Upper lobe of right lung (tissue), 1 donor: Measurements from ENCODE around the gene FPR2. TPM values are rescaled to one million over a fixed set of nuclear protein-coding genes. Genes with fewer than 3 reads are reported as not detected.

Source experiments
- ATAC-seq: fragments of 200-7000 bp; cut with Tn5 transposase; one replicate; pipeline ENCODE4 v1.9.1; 2020; ENCODE audit warnings: mild to moderate bottlenecking, moderate library complexity
- DNase-seq: peaks from one replicate; pipeline ENCODE4 v3.0.0-alpha.2; 2020
- H3K27ac ChIP-seq: fragments of 200-600 bp; one replicate; pipeline ENCODE4 v1.8.0; 2022
- H3K27me3 ChIP-seq: fragments of 200-600 bp; one replicate; pipeline ENCODE4 v1.8.0; 2022; ENCODE audit warnings: mild to moderate bottlenecking
- H3K36me3 ChIP-seq: fragments of 200-600 bp; one replicate; pipeline ENCODE4 v1.8.0; 2022
- H3K4me1 ChIP-seq: fragments of 200-600 bp; one replicate; pipeline ENCODE4 v1.8.0; 2022
- H3K4me3 ChIP-seq: fragments of 200-600 bp; one replicate; pipeline ENCODE4 v1.8.0; 2022; ENCODE audit warnings: mild to moderate bottlenecking
- H3K9me3 ChIP-seq: fragments of 200-600 bp; one replicate; pipeline ENCODE4 v1.8.0; 2022
- intact Hi-C: fragments of 100-400 bp; cut with DNase I; formaldehyde crosslinking; loops from one replicate; pipeline ENCODE4 v1.11.0; 2022
- total RNA-seq: library from RNA; stranded (reverse); fragmentation: NEBNext Ultra II Directional; extraction: Animal tissue kit (Norgen Biotek cat#: 25700); gene quantifications from one replicate; pipeline ENCODE4 v1.2.1, GENCODE V29; 2021
- TF ChIP-seq, protein P1 (sequence below): fragments of 200-600 bp; IDR thresholded peaks from one replicate; pipeline ENCODE4 v1.8.0; 2022; ENCODE audit warnings: antibody characterized with exemption
- donor health status: DM: no; HTN: yes; CAD: no; lungs with severe emphysema.

Gene FPR2
- total RNA-seq, 1 donor from 2014 or later, result 12.5 TPM

DNA sequence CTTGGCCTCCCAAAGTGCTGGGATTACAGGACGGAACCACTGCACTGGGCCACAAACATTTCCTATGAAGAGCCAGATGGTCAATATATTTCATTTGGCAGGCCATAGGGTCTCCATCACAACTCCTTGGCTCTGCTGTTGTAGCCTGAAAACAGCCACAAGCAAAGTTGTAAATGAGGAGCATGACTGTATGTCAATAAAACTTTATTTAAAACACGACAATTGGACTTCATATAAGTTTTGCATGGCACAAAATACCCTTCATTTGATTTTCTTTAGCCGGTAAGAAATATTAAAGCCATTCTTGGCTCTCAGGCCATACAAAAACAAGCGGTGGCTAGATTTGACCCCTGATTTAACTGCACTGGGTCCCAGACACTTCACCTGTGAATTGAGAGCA is 6.2 kb upstream of the FPR2 start:
- ATAC-seq, result no peak
- TF ChIP-seq, protein P1, sequence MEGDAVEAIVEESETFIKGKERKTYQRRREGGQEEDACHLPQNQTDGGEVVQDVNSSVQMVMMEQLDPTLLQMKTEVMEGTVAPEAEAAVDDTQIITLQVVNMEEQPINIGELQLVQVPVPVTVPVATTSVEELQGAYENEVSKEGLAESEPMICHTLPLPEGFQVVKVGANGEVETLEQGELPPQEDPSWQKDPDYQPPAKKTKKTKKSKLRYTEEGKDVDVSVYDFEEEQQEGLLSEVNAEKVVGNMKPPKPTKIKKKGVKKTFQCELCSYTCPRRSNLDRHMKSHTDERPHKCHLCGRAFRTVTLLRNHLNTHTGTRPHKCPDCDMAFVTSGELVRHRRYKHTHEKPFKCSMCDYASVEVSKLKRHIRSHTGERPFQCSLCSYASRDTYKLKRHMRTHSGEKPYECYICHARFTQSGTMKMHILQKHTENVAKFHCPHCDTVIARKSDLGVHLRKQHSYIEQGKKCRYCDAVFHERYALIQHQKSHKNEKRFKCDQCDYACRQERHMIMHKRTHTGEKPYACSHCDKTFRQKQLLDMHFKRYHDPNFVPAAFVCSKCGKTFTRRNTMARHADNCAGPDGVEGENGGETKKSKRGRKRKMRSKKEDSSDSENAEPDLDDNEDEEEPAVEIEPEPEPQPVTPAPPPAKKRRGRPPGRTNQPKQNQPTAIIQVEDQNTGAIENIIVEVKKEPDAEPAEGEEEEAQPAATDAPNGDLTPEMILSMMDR, result no peak
- no peak for DNase-seq
- Histone ChIP-seq H3K27ac (peak overlapping the region; percentile 45), H3K36me3 (no peaks in the 10 kb centered on the region), H3K4me3 (no peak overlapping the region), H3K27me3 (no peaks in the 10 kb centered on the region), H3K4me1 (no peaks in the 10 kb centered on the region), H3K9me3 (no peaks in the 10 kb centered on the region)
- intact Hi-C loops, result no loop called here

GRCh38 chr19:51755571-51755970 is 5.4 kb upstream of the FPR2 start:
- Histone ChIP-seq H3K36me3 (no peaks in the 10 kb centered on the region), H3K4me1 (no peaks in the 10 kb centered on the region), H3K27me3 (no peaks in the 10 kb centered on the region), H3K27ac (no peak overlapping the region), H3K9me3 (no peaks in the 10 kb centered on the region), H3K4me3 (no peak overlapping the region)
- ATAC-seq (no peak), DNase-seq (no peak)
- intact Hi-C loops, result no loop called here
- TF ChIP-seq, protein P1, result no peak

DNA sequence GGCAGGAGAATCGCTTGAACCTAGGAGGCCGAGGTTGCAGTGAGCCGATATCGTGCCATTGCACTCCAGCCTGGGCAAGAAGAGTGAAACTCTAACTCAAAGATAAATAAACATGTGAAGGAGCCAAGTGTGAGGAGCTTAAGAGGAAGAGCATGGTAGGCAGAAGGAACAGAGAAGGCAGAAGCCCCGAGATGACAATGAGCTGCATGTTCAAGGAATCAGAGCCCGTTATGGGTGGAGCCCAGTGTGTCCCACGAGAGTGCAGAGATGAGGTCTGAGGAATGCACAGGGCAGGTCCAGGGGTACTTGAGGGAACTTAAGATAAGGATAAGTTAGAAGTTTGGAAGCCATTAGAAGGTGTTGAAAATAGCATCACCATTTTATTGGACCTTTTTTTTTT is 716 bp downstream of the FPR2 start:
- DNase-seq (no peak), ATAC-seq (peak; percentile 59)
- TF ChIP-seq, protein P1, result no peak
- Histone ChIP-seq H3K27ac (no peak overlapping the region), H3K4me3 (no peak overlapping the region), H3K9me3 (no peaks in the 10 kb centered on the region), H3K27me3 (peaks cover 13% of the 10 kb centered on the region), H3K36me3 (no peaks in the 10 kb centered on the region), H3K4me1 (no peaks in the 10 kb centered on the region)
- intact Hi-C loops, result no loop called here

DNA sequence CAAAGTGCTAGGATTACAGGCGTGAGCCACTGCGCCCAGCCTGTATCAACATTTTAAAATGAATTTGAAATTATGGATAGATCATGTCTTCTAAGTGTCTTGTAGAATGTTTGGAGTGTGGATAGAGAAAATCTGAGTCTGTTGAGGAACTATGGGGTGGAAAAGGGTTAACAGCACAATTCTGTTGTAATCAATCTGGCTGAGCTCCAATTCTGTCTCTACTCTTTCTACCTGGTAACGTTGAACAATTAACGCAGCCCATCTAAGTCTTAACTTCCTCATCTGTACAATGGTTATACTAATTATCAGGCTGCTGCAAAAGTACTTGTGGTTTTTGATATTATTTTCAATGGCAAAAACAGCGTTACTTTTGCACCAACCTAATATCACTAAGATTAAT is 4.1 kb downstream of the FPR2 start:
- TF ChIP-seq, protein P1, result no peak

DNA sequence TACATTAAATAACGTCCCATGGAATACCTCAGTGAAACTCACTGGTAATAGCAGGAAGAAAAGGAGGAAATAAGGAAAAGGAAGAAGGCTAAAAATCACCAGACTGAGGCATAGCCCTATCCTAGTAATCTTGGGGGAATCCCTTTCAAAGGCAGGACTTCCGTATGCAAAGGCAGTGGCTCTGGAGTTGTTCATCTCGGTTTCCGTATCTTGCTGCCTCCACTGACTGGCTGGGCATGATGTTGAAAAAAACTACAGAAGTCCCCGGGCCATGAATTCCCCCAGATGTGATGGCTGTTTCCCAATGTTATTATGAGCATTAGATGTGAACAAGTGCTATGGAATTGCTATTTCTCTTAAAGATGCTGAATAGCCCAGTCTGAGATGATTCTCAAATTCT is 5.5 kb downstream of the FPR2 start:
- H3K9me3 ChIP-seq, result no peaks in the 10 kb centered on the region
- TF ChIP-seq, protein P1, result no peak
- H3K4me3 ChIP-seq, result no peak overlapping the region
- H3K36me3 ChIP-seq, result no peaks in the 10 kb centered on the region
- no peak overlapping the region for H3K27ac ChIP-seq
- no peaks in the 10 kb centered on the region for H3K4me1 ChIP-seq
- DNase-seq (no peak), ATAC-seq (peak; percentile 26)
- peaks cover 13% of the 10 kb centered on the region for H3K27me3 ChIP-seq
- intact Hi-C loops, result no loop called here

More for the DNA sequence above, 4.1 kb downstream of the FPR2 start:
- intact Hi-C loops, result no loop called here
- DNase-seq, result no peak
- H3K27me3 ChIP-seq, result peaks cover 13% of the 10 kb centered on the region
- H3K36me3 ChIP-seq, result no peaks in the 10 kb centered on the region
- no peak overlapping the region for H3K27ac ChIP-seq
- H3K9me3 ChIP-seq, result no peaks in the 10 kb centered on the region
- H3K4me3 ChIP-seq, result no peak overlapping the region
- ATAC-seq, result no peak
- H3K4me1 ChIP-seq, result no peaks in the 10 kb centered on the region
